ENCODE measurements around the gene PRKAG2. TPM values are rescaled to one million over a fixed set of nuclear protein-coding genes. Genes with fewer than 3 reads are reported as not detected.

The PRKAG2 gene
- total and polyA plus RNA-seq, 2 experiments from 2014 or later = 9.1 to 14.9 TPM

- no peak overlapping the region for H3K4me3 Mint-ChIP-seq
These were observed 320.3 kb downstream of the PRKAG2 start for GRCh38 chr7:151556592-151556991.

More at GRCh38 chr7:151556592-151556991, 320.3 kb downstream of the PRKAG2 start:
- Mint-ChIP-seq H3K4me1 (peaks cover 24% of the 10 kb centered on the region), H3K9me3 (no peaks in the 10 kb centered on the region), H3K27me3 (ENCODE audit: insufficient read depth, low read depth, poor library complexity) (peaks cover 3% of the 10 kb centered on the region), H3K36me3 (ENCODE audit: low read depth) (no peaks in the 10 kb centered on the region), H3K27ac (no peak overlapping the region)
- Histone ChIP-seq H3K79me2 (replicated peaks; ENCODE audit: insufficient read depth) (no peaks in the 10 kb centered on the region), H3K4me1 (ENCODE audit: insufficient read depth) (no peaks in the 10 kb centered on the region), H3K4me3 (no peak overlapping the region), H3F3A (replicated peaks; ENCODE audit: low read depth) (no peaks in the 10 kb centered on the region), H3K27ac (ENCODE audit: low read depth) (no peak overlapping the region), H3K4me2 (no peak overlapping the region), H3K36me3 (ENCODE audit: insufficient read depth) (no peaks in the 10 kb centered on the region; the same call in none of the 2 replicates), H4K20me1 (replicated peaks; ENCODE audit: insufficient read depth) (no peaks in the 10 kb centered on the region), H3K9me2 (ENCODE audit: insufficient read depth) (no peaks in the 10 kb centered on the region), H3K27me3 (ENCODE audit: insufficient read depth) (no peaks in the 10 kb centered on the region), H2AFZ (no peak overlapping the region)
- TF ChIP-seq EZH2 (IDR thresholded peaks at IDR 0.05; ENCODE audit: low read depth, unreplicated experiment) = no peak
- no peak for TF ChIP-seq JUNB (IDR thresholded peaks at IDR 0.05; ENCODE audit: unreplicated experiment)
- no peak for TF ChIP-seq CREB1 (CRISPR knock-in tag; IDR thresholded peaks at IDR 0.05; ENCODE audit: low read depth)
- no peak for TF ChIP-seq ETS1 (IDR thresholded peaks at IDR 0.05)
- TF ChIP-seq NANOG (IDR thresholded peaks at IDR 0.05; ENCODE audit: borderline replicate concordance) = no peak
- TF ChIP-seq STAT1 (IDR thresholded peaks at IDR 0.05; ENCODE audit: unreplicated experiment) = no peak
- no peak for TF ChIP-seq EZH2phosphoT487 (IDR thresholded peaks at IDR 0.05; ENCODE audit: unreplicated experiment)
- no peak for TF ChIP-seq REST (IDR thresholded peaks at IDR 0.05; ENCODE audit: unreplicated experiment)
- TF ChIP-seq, protein P1, sequence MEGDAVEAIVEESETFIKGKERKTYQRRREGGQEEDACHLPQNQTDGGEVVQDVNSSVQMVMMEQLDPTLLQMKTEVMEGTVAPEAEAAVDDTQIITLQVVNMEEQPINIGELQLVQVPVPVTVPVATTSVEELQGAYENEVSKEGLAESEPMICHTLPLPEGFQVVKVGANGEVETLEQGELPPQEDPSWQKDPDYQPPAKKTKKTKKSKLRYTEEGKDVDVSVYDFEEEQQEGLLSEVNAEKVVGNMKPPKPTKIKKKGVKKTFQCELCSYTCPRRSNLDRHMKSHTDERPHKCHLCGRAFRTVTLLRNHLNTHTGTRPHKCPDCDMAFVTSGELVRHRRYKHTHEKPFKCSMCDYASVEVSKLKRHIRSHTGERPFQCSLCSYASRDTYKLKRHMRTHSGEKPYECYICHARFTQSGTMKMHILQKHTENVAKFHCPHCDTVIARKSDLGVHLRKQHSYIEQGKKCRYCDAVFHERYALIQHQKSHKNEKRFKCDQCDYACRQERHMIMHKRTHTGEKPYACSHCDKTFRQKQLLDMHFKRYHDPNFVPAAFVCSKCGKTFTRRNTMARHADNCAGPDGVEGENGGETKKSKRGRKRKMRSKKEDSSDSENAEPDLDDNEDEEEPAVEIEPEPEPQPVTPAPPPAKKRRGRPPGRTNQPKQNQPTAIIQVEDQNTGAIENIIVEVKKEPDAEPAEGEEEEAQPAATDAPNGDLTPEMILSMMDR (conservative IDR thresholded peaks at IDR 0.05; ENCODE audit: low read depth in 2 of 2) = no peak
- DNase-seq (ENCODE audit: low spot score) (no peak), ATAC-seq (no peak)
